BLaER1 treated with 17β-estradiol and CSF1 and Interleukin-3, amounts not matched to agents 10 nM and 100 nM (cell line): ENCODE data around the gene ZNF212.
"Not testable (repeated sequence)": the region's sequence is repeated elsewhere in the genome, so short reads cannot be mapped to it uniquely, and the experiment has no call there.

ENCODE experiments used
- H3K27ac ChIP-seq, 11 experiments: shearing (Covaris generic); formaldehyde crosslinking; 2 replicates each; pipeline ENCODE4 v1.8.1; 2022
- H3K27me3 ChIP-seq, 11 experiments: shearing (Covaris generic); formaldehyde crosslinking; 2 replicates each; pipeline ENCODE4 v1.8.1; 2022
- H3K36me3 ChIP-seq, 11 experiments: shearing (Covaris generic); formaldehyde crosslinking; 2 replicates each; pipeline ENCODE4 v1.8.1; 2022
- H3K4me1 ChIP-seq, 10 experiments: shearing (Covaris generic); formaldehyde crosslinking; 2 replicates each; pipeline ENCODE4 v1.8.1; 2022
- H3K4me2 ChIP-seq, 11 experiments: shearing (Covaris generic); formaldehyde crosslinking; 2 replicates each; pipeline ENCODE4 v1.8.1; 2022
- H3K4me3 ChIP-seq, 10 experiments: shearing (Covaris generic); formaldehyde crosslinking; 2 replicates each; pipeline ENCODE4 v1.8.1; 2022
- H3K9ac ChIP-seq, 11 experiments: shearing (Covaris generic); formaldehyde crosslinking; 2 replicates each; pipeline ENCODE4 v1.8.1; 2022
- H3K9me3 ChIP-seq, 11 experiments: shearing (Covaris generic); formaldehyde crosslinking; replicated peaks in 1 of 11; 2 replicates each; pipeline ENCODE4 v1.8.1; 2022
- H4K20me1 ChIP-seq, 11 experiments: shearing (Covaris generic); formaldehyde crosslinking; 2 replicates each; pipeline ENCODE4 v1.8.1; 2022
- Cebpa-rat ChIP-seq, 11 experiments: shearing (Covaris generic); IDR thresholded peaks; 2 replicates each; pipeline ENCODE4 v1.8.1; 2022

ZNF212 gene

DNA sequence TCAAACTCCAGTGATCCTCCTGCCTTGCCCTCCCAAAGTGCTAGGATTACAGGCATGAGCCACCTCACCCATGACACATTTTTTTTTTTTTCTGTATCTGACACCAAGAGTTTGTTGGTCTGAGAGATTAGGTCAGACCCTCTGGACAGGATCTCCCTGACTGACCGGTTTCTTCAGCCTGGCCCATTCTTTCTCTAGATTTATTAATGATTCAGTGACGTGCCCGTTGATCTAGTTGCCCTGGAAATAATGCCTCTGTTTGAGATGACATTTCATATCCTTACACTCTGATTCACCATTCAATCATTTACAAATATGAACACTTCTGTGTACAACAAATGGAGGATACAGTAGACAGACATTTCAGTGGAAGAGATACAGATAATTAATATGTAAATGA, 1.4 kb upstream of the ZNF212 start:
- Histone ChIP-seq H3K36me3 (peaks cover 0 to 18% (median 18%) of the 10 kb centered on the region in 11 experiments; a peak in 18 of 22 replicates), H3K4me2 (peak overlapping the region in 1 of 11 experiments; percentile 79; a peak in 1 of 22 replicates), H3K4me1 (peaks cover 18 to 21% (median 20%) of the 10 kb centered on the region in 10 experiments), H3K9ac (no peak overlapping the region), H3K9me3 (peaks cover 12 to 26% (median 17%) of the 10 kb centered on the region in 11 experiments; a peak in 21 of 22 replicates), H3K4me3 (no peak overlapping the region), H4K20me1 (peaks cover 0 to 8% (median 0%) of the 10 kb centered on the region in 11 experiments; a peak in 2 of 22 replicates), H3K27ac (no peak overlapping the region), H3K27me3 (no peaks in the 10 kb centered on the region)
- no peak for TF ChIP-seq Cebpa-rat (IDR thresholded peaks at IDR 0.05)

GRCh38 chr7:149240637-149241036, 1.2 kb downstream of the ZNF212 start:
- peaks cover 14 to 29% (median 23%) of the 10 kb centered on the region in 11 experiments; a peak in 21 of 22 replicates for H3K9me3 ChIP-seq
- peaks cover 0 to 23% (median 8%) of the 10 kb centered on the region in 11 experiments; a peak in 9 of 22 replicates for H4K20me1 ChIP-seq
- no peak for TF ChIP-seq Cebpa-rat (IDR thresholded peaks at IDR 0.05)
- H3K4me2 ChIP-seq, result peak overlapping the region; percentile 72 to 95 (median 85)
- H3K27ac ChIP-seq, result 0 out of 22 replicates have a peak overlapping the region, but pooled peaks of 3 of the 11 experiments have one; percentile 9 to 90 (median 86)
- H3K4me1 ChIP-seq, result peaks cover 38 to 45% (median 41%) of the 10 kb centered on the region in 10 experiments
- no peaks in the 10 kb centered on the region for H3K27me3 ChIP-seq
- H3K36me3 ChIP-seq, result peaks cover 0 to 21% (median 19%) of the 10 kb centered on the region in 11 experiments; a peak in 18 of 22 replicates
- H3K4me3 ChIP-seq, result peak overlapping the region; percentile 72 to 99 (median 89); a peak in 19 of 20 replicates
- peak overlapping the region; percentile 43 to 96 (median 93); a peak in 21 of 22 replicates for H3K9ac ChIP-seq

DNA sequence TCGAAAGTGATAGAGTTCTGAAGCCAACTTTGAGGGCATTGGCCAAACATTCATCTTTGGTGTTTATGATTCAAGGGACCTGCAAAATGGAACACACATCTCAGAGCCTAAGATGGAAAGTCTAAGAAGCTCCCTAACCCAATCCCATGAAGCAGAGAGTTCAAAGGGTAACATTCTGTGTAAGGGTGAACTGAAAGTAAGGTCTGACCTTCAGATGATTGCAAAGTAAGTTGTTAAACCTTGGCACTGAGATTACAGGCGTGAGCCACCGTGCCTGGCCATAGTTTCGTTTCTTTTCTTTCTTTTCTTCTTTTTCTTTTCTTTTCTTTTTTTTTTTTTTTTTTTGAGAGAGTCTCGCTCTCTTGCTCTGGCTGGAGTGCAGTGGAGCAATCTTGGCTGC, 2.2 kb downstream of the ZNF212 start:
- TF ChIP-seq Cebpa-rat (IDR thresholded peaks at IDR 0.05), result no peak
- Histone ChIP-seq H3K9me3 (peaks cover 14 to 29% (median 23%) of the 10 kb centered on the region in 11 experiments; a peak in 21 of 22 replicates), H3K4me2 (0 out of 22 replicates have a peak overlapping the region, but pooled peaks of 1 of the 11 experiments have one; percentile 95)

GRCh38 chr7:149245244-149245643, 5.8 kb downstream of the ZNF212 start:
- Histone ChIP-seq H3K9me3 (peaks cover 14 to 25% (median 21%) of the 10 kb centered on the region in 11 experiments; a peak in 21 of 22 replicates), H3K4me1 (peaks cover 32 to 46% (median 42%) of the 10 kb centered on the region in 10 experiments), H3K27ac (peak overlapping the region in 5 of 11 experiments; percentile 12 to 42 (median 39); a peak in 5 of 22 replicates), H3K27me3 (no peaks in the 10 kb centered on the region), H3K36me3 (peaks cover 8 to 36% (median 27%) of the 10 kb centered on the region in 11 experiments; a peak in 21 of 22 replicates), H3K4me3 (no peak overlapping the region), H4K20me1 (peaks cover 0 to 55% (median 31%) of the 10 kb centered on the region in 11 experiments; a peak in 15 of 22 replicates), H3K9ac (peak overlapping the region in 5 of 11 experiments; percentile 12 to 47 (median 27); a peak in 3 of 22 replicates), H3K4me2 (peak overlapping the region in 10 of 11 experiments; percentile 31 to 76 (median 66); a peak in 20 of 22 replicates)
- TF ChIP-seq Cebpa-rat (IDR thresholded peaks at IDR 0.05), result no peak

More for the DNA sequence above, 2.2 kb downstream of the ZNF212 start:
- Histone ChIP-seq H3K27me3 (no peaks in the 10 kb centered on the region), H3K9ac (no peak overlapping the region), H3K27ac (no peak overlapping the region), H3K4me3 (0 out of 20 replicates have a peak overlapping the region, but pooled peaks of 1 of the 10 experiments have one; percentile 20), H3K4me1 (peaks cover 41 to 46% (median 42%) of the 10 kb centered on the region in 10 experiments), H3K36me3 (peaks cover 0 to 21% (median 19%) of the 10 kb centered on the region in 11 experiments; a peak in 18 of 22 replicates), H4K20me1 (peaks cover 0 to 29% (median 11%) of the 10 kb centered on the region in 11 experiments; a peak in 12 of 22 replicates)

DNA sequence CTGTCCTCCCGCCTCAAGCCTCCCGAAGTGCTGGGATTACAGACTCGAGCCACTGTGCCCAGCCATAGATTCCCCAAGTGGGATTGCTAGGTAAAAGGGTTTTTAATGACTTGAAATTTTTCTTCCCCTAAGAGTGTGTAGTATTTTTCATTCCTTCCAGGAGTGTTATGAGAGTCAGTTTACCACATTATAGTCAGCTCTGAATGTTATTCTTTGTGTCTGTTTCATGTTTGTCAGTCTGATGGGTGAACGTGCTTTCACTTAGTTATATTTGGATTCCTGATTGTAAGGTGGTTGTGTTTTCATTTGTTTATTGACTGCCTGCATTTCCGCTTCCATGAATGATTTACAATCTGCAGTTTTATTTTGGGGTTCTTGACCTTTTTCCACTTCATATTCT, 6.3 kb downstream of the ZNF212 start:
- Histone ChIP-seq H4K20me1 (peaks cover 0 to 55% (median 31%) of the 10 kb centered on the region in 11 experiments; a peak in 15 of 22 replicates), H3K9ac (peak overlapping the region in 4 of 11 experiments; percentile 10 to 47 (median 12); a peak in 1 of 22 replicates), H3K4me1 (peaks cover 27 to 41% (median 37%) of the 10 kb centered on the region in 10 experiments), H3K4me2 (peak overlapping the region in 9 of 11 experiments; percentile 31 to 76 (median 66); a peak in 18 of 22 replicates), H3K9me3 (peaks cover 14 to 25% (median 21%) of the 10 kb centered on the region in 11 experiments; a peak in 21 of 22 replicates), H3K27ac (peak overlapping the region in 5 of 11 experiments; percentile 12 to 42 (median 39); a peak in 5 of 22 replicates), H3K36me3 (peaks cover 13 to 41% (median 32%) of the 10 kb centered on the region in 11 experiments), H3K4me3 (no peak overlapping the region), H3K27me3 (no peaks in the 10 kb centered on the region)
- TF ChIP-seq Cebpa-rat (IDR thresholded peaks at IDR 0.05), result no peak

- Histone ChIP-seq H3K27ac (no peak overlapping the region), H3K4me1 (peaks cover 18 to 35% (median 29%) of the 10 kb centered on the region in 10 experiments), H4K20me1 (peaks cover 0 to 55% (median 31%) of the 10 kb centered on the region in 11 experiments; a peak in 15 of 22 replicates), H3K9me3 (no peaks in the 10 kb centered on the region), H3K4me2 (0 out of 22 replicates have a peak overlapping the region, but pooled peaks of 1 of the 11 experiments have one; percentile 3), H3K36me3 (peaks cover 39 to 52% (median 43%) of the 10 kb centered on the region in 11 experiments), H3K4me3 (no peak overlapping the region), H3K9ac (no peak overlapping the region), H3K27me3 (no peaks in the 10 kb centered on the region)
- TF ChIP-seq Cebpa-rat (IDR thresholded peaks at IDR 0.05), result no peak
Measured at GRCh38 chr7:149248777-149249176, 9.3 kb downstream of the ZNF212 start.

DNA sequence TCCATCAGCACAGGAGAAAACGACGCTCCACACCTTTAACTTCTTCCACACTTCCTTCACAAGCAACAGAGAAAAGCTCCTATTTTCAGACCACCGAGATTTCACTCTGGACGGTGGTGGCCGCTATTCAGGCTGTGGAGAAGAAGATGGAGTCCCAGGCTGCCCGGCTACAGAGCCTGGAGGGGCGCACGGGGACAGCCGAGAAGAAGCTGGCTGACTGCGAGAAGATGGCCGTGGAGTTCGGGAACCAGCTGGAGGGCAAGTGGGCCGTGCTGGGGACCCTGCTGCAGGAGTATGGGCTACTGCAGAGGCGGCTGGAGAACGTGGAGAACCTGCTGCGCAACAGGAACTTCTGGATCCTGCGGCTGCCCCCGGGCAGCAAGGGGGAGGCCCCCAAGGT, 10.7 kb downstream of the ZNF212 start:
- H3K4me3 ChIP-seq, H3K27me3 ChIP-seq, H3K27ac ChIP-seq, H3K9ac ChIP-seq, H3K4me2 ChIP-seq, H3K9me3 ChIP-seq: not testable (repeated sequence)
- H4K20me1 ChIP-seq, result peaks cover 5 to 44% (median 28%) of the 10 kb centered on the region in 11 experiments; a peak in 15 of 22 replicates
- peaks cover 53 to 66% (median 56%) of the 10 kb centered on the region in 11 experiments for H3K36me3 ChIP-seq
- H3K4me1 ChIP-seq, result peaks cover 4 to 21% (median 15%) of the 10 kb centered on the region in 10 experiments

DNA sequence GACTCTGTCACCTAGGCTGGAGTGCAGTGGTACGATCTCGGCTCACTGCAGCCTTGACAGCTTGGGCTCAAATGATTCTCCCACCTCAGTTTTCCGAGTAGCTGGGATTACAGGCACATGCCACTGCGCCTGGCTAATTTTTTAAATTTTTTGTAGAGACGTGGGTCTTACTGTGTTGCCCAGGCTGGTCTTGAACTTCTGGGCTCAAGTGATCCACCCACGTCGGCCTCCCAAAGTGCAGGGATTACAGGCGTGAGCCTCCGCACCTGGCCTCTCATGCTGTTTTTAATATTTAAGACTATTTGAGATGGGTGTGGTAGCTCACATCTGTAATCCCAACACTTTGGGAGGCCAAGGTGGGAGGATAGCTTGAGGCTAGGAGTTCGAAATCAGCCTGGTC, 12.1 kb downstream of the ZNF212 start:
- H3K27ac ChIP-seq, H3K4me3 ChIP-seq, H3K9ac ChIP-seq, H3K27me3 ChIP-seq, H3K9me3 ChIP-seq, H3K4me2 ChIP-seq: not testable (repeated sequence)
- Histone ChIP-seq H3K4me1 (peaks cover 0 to 14% (median 9%) of the 10 kb centered on the region in 10 experiments; a peak in 4 of 20 replicates), H4K20me1 (peaks cover 5 to 30% (median 24%) of the 10 kb centered on the region in 11 experiments; a peak in 14 of 22 replicates), H3K36me3 (peaks cover 67 to 79% (median 70%) of the 10 kb centered on the region in 11 experiments)

DNA sequence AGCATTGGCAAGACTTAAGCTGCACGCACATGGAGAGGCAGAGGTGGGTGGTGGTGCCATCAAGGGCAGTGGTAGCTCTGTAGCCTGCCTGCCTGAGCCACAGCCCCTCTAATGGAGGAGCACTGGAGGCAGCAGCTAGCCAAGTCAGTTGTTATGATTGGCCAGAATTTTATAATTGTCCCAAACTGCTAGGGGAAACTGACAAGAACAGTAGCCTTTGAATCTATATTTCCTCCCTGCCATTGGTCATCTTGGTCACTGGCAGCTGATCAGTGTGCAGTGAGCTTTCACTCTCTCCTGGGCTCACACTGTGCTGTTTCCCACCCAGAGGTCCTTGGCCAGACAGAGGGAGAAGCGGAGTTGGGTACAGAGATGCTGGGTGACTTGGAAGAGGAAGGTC, 12.9 kb downstream of the ZNF212 start:
- no peak for TF ChIP-seq Cebpa-rat (IDR thresholded peaks at IDR 0.05)
- Histone ChIP-seq H3K36me3 (peaks cover 67 to 85% (median 73%) of the 10 kb centered on the region in 11 experiments), H3K27me3 (no peaks in the 10 kb centered on the region), H3K4me3 (no peak overlapping the region), H3K9me3 (no peaks in the 10 kb centered on the region), H3K4me1 (peaks cover 0 to 14% (median 9%) of the 10 kb centered on the region in 10 experiments; a peak in 4 of 20 replicates), H3K4me2 (no peak overlapping the region), H3K9ac (no peak overlapping the region), H4K20me1 (peaks cover 5 to 24% (median 20%) of the 10 kb centered on the region in 11 experiments; a peak in 14 of 22 replicates), H3K27ac (no peak overlapping the region)
